Ramos (cell line): ENCODE results near the gene COL23A1.

Experiments used
- in situ Hi-C: fragments of 300-500 bp; cut with MboI; formaldehyde crosslinking; loops from one replicate; pipeline ENCODE4 v1.14.3; 2022; ENCODE audit warnings: low sequenced_read_pairs; ENCODE audit not compliant: unreplicated experiment

COL23A1 gene

GRCh38 chr5:178335302-178336030 is 254.7 kb downstream of the COL23A1 start:
- in situ Hi-C loops = no loop called here

GRCh38 chr5:178334861-178335260 is 255.3 kb downstream of the COL23A1 start:
- in situ Hi-C loops = no loop called here

GRCh38 chr5:178333821-178334481 is 256.2 kb downstream of the COL23A1 start:
- in situ Hi-C loops = no loop called here

- in situ Hi-C loops = no loop called here
Observed at GRCh38 chr5:178332210-178332641, 258.0 kb downstream of the COL23A1 start.

- in situ Hi-C loops = no loop called here
Observed at GRCh38 chr5:178331491-178331996, 258.6 kb downstream of the COL23A1 start.

GRCh38 chr5:178330791-178331404 is 259.3 kb downstream of the COL23A1 start:
- in situ Hi-C loops = no loop called here

GRCh38 chr5:178328826-178329730 is 261.1 kb downstream of the COL23A1 start:
- in situ Hi-C loops = no loop called here

- in situ Hi-C loops = no loop called here
Observed at GRCh38 chr5:178327931-178328711, 262.1 kb downstream of the COL23A1 start.

GRCh38 chr5:178327446-178327845 is 262.7 kb downstream of the COL23A1 start:
- in situ Hi-C loops = no loop called here

- in situ Hi-C loops = no loop called here
Observed at GRCh38 chr5:178326374-178326715, 263.8 kb downstream of the COL23A1 start.

- in situ Hi-C loops = no loop called here
Observed at GRCh38 chr5:178325679-178326373, 264.4 kb downstream of the COL23A1 start.

GRCh38 chr5:178325311-178325678 is 264.9 kb downstream of the COL23A1 start:
- in situ Hi-C loops = no loop called here

GRCh38 chr5:178324481-178325310 is 265.5 kb downstream of the COL23A1 start:
- in situ Hi-C loops = no loop called here

- in situ Hi-C loops = no loop called here
Observed at GRCh38 chr5:178323961-178324360, 266.2 kb downstream of the COL23A1 start.

GRCh38 chr5:178323541-178323865 is 266.7 kb downstream of the COL23A1 start:
- in situ Hi-C loops = no loop called here

GRCh38 chr5:178322736-178323540 is 267.3 kb downstream of the COL23A1 start:
- in situ Hi-C loops = no loop called here

- in situ Hi-C loops = no loop called here
Observed at GRCh38 chr5:178320281-178320855, 269.8 kb downstream of the COL23A1 start.
